Measurements from ENCODE around the gene RGL4.

Gene RGL4

DNA sequence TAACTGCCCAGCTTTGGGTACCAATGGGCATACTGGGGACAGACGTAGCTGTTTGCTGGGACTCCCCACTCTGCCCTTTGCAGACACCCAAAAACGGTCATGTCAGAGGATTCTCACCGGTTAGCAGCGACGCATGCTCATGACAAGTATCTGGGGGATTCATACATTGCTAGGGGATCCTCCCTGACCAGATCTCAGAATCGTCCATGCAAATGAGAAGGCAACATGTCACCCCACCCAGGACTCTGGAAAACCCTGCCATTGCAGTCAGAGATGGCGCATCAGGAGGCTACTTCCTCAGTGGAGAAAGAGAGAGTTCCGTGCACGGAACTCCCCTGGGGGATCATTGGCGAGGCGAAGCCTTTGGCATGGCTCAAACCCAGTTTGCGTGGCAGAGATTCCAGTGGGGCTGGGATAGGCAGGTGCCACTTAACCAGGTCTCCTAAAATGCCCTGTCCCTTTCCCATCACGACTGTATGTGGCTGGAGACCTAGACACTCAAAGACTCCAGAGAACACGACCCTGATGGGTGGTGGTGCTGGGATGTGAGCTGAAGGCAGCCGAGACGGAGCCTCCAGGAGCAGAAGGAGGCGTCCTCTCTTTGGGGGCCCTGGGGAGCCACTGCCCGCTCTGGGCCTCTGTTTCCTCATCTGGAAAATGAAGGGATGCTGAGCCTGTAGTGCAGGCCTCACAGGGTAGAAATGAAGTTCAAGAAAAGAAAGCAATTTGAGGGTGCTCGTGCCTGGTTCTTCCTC, 4.9 kb downstream of the RGL4 start:
- H3K27me3 Mint-ChIP-seq = no peaks in the 10 kb centered on the region
- H3K9me3 Mint-ChIP-seq = no peaks in the 10 kb centered on the region
- peaks cover 20% of the 10 kb centered on the region for H3K36me3 Mint-ChIP-seq (ENCODE audit: insufficient read depth)
- DNase-seq (ENCODE audit: low spot score in 2 of 2) = no peak
- peaks cover 33% of the 10 kb centered on the region for H3K4me1 Mint-ChIP-seq
- peak overlapping the region; percentile 100 for H3K27ac Mint-ChIP-seq (ENCODE audit: low read depth)
- H3K4me3 Mint-ChIP-seq = peak overlapping the region; percentile 93
- no peak for ATAC-seq (replicated peaks; ENCODE audit: extremely low read depth, poor library complexity, severe bottlenecking)

DNA sequence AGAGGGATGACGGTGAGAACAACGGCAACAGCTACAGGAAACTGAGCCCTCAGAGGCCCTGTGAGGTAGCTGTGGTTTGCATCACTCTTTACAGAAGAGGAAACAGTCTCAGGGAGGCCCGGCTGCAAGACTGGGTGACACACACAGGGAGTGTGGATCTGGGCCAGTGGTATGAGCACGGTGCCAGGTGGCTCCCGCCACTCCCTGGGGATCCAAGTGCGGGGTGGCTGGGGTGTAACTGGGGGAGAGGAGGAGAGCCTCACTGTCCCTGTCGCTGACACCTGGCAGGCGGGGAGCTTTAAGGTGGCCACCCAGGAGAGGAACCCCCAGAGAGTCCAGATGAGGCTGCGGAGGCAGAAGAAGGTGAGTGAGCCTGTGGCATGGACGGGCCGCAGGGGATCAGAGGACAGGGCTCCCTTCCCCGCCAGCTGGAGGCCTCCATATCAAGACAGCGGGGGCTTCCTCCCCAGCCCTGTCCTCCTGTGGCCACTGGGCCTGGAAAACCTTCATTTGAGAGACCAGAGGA, 5.6 kb downstream of the RGL4 start:
- ATAC-seq (replicated peaks; ENCODE audit: extremely low read depth, poor library complexity, severe bottlenecking) = peak; percentile 100
- Mint-ChIP-seq H3K27me3 (no peaks in the 10 kb centered on the region), H3K36me3 (ENCODE audit: insufficient read depth) (peaks cover 21% of the 10 kb centered on the region), H3K4me1 (peaks cover 35% of the 10 kb centered on the region), H3K4me3 (peak overlapping the region; percentile 93), H3K27ac (ENCODE audit: low read depth) (peak overlapping the region; percentile 100), H3K9me3 (no peaks in the 10 kb centered on the region)
- peak; percentile 58 to 76 for DNase-seq (ENCODE audit: low spot score in 2 of 2)

DNA sequence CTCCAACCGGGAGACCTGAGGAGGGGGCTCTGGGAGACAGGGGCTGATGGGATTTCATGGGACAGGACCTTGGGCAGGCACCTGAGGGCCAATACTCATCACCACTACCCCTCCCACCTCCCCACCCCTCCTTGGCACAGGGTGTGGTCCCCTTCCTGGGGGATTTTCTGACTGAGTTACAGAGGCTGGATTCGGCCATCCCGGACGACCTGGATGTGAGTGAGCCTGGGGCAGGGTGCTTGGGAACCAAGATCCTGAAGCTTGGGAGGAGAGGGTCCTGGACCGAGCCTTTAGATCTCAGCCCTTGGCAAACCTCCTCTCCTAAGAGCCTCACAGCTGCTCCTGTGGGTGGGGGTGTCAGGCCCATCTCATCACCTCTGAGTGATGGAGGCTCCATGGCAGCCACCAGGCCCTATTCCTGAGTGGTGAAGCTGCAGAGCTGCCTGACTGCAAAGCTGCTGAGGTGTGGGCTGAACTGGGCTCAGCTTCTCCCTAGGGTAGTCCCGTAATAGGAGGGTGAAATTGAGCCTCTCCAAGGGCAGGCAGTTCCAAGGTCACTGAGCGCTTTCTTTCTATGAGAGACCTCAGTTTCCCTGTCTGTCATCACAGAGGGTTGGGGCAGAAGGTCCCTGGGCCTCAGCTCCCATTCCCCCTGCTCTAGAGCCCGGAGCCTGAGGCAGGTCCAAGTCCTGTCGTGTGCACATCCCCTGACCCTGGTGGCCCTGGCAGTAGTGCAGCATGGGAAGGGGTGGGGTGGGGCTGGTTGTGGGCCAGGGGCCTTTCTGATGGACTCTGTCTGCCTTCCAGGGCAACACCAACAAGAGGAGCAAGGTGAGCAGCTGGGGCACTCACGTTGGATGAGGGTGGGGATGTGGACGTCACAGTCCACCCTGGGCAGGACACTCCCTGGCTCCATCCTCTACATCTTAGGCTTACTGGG, 6.5 kb downstream of the RGL4 start:
- no peaks in the 10 kb centered on the region for H3K27me3 Mint-ChIP-seq
- no peak for DNase-seq (ENCODE audit: low spot score in 2 of 2)
- peak overlapping the region; percentile 100 for H3K27ac Mint-ChIP-seq (ENCODE audit: low read depth)
- ATAC-seq (replicated peaks; ENCODE audit: extremely low read depth, poor library complexity, severe bottlenecking) = no peak
- H3K36me3 Mint-ChIP-seq (ENCODE audit: insufficient read depth) = peaks cover 25% of the 10 kb centered on the region
- H3K9me3 Mint-ChIP-seq = no peaks in the 10 kb centered on the region
- H3K4me3 Mint-ChIP-seq = peak overlapping the region; percentile 93
- peaks cover 44% of the 10 kb centered on the region for H3K4me1 Mint-ChIP-seq

- Mint-ChIP-seq H3K9me3 (no peaks in the 10 kb centered on the region), H3K27ac (ENCODE audit: low read depth) (peak overlapping the region; percentile 100), H3K27me3 (no peaks in the 10 kb centered on the region), H3K4me3 (peak overlapping the region; percentile 93), H3K36me3 (ENCODE audit: insufficient read depth) (peaks cover 30% of the 10 kb centered on the region), H3K4me1 (peaks cover 50% of the 10 kb centered on the region)
- no peak for DNase-seq (ENCODE audit: low spot score in 2 of 2)
- ATAC-seq (replicated peaks; ENCODE audit: extremely low read depth, poor library complexity, severe bottlenecking) = no peak
Observed at GRCh38 chr22:23698094-23698493, 7.3 kb downstream of the RGL4 start.

GRCh38 chr22:23698673-23699235, 7.9 kb downstream of the RGL4 start:
- DNase-seq (ENCODE audit: low spot score in 2 of 2) = no peak
- H3K36me3 Mint-ChIP-seq (ENCODE audit: insufficient read depth) = peaks cover 35% of the 10 kb centered on the region
- H3K27me3 Mint-ChIP-seq = no peaks in the 10 kb centered on the region
- H3K4me3 Mint-ChIP-seq = peak overlapping the region; percentile 93
- H3K27ac Mint-ChIP-seq (ENCODE audit: low read depth) = peak overlapping the region; percentile 100
- peaks cover 57% of the 10 kb centered on the region for H3K4me1 Mint-ChIP-seq
- no peak for ATAC-seq (replicated peaks; ENCODE audit: extremely low read depth, poor library complexity, severe bottlenecking)
- H3K9me3 Mint-ChIP-seq = no peaks in the 10 kb centered on the region

DNA sequence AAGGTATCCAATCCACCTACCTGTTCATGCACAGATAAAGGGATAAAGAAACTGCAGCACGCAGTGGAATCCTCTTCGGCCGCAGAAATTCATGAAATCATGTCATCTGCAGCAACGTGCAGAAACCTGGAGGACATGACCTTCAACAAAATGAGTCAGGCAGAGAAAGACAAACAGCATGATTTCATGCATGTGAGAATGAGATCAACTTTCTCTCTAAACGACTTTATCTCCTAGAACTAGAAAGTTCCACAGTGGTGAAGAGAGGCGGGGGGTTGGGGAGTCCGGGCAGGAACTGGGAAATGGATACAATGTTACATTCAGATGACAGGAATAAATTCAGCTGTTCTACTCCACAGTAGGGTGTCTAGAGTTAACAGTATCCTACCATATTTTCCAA, 9.9 kb downstream of the RGL4 start:
- no peaks in the 10 kb centered on the region for H3K9me3 Mint-ChIP-seq
- peaks cover 65% of the 10 kb centered on the region for H3K4me1 Mint-ChIP-seq
- H3K4me3 Mint-ChIP-seq = no peak overlapping the region
- no peaks in the 10 kb centered on the region for H3K27me3 Mint-ChIP-seq
- no peak for DNase-seq (ENCODE audit: low spot score in 2 of 2)
- peaks cover 39% of the 10 kb centered on the region for H3K36me3 Mint-ChIP-seq (ENCODE audit: insufficient read depth)
- ATAC-seq (replicated peaks; ENCODE audit: extremely low read depth, poor library complexity, severe bottlenecking) = no peak
- H3K27ac Mint-ChIP-seq (ENCODE audit: low read depth) = no peak overlapping the region

GRCh38 chr22:23704062-23704461, 13.2 kb downstream of the RGL4 start:
- H3K27me3 Mint-ChIP-seq = no peaks in the 10 kb centered on the region
- no peak for DNase-seq (ENCODE audit: low spot score in 2 of 2)
- peak overlapping the region; percentile 6 for H3K27ac Mint-ChIP-seq (ENCODE audit: low read depth)
- no peaks in the 10 kb centered on the region for H3K9me3 Mint-ChIP-seq
- no peak overlapping the region for H3K4me3 Mint-ChIP-seq
- peaks cover 50% of the 10 kb centered on the region for H3K36me3 Mint-ChIP-seq (ENCODE audit: insufficient read depth)
- no peak for ATAC-seq (replicated peaks; ENCODE audit: extremely low read depth, poor library complexity, severe bottlenecking)
- peaks cover 77% of the 10 kb centered on the region for H3K4me1 Mint-ChIP-seq

DNA sequence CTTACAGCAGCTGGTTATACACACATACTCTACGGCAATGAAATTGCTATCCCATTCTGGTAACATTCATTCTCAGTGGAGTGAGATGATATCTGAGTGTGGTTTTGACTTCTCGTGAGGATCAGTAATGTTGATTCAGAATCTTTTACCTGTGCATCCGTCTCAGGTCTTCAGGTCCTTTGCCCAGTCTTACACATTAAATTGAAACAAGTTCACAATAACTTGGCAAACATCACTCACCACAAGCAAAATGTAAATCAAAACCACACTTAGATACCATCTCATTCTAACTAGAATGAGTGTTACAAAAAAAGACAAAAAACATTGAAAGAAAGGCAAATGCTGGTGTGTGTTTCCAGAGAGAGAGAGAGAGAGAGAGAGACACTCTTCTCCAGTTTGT, 14.0 kb downstream of the RGL4 start:
- H3K4me3 Mint-ChIP-seq = peak overlapping the region; percentile 21
- ATAC-seq (replicated peaks; ENCODE audit: extremely low read depth, poor library complexity, severe bottlenecking) = peak; percentile 54
- no peaks in the 10 kb centered on the region for H3K27me3 Mint-ChIP-seq
- H3K4me1 Mint-ChIP-seq = peaks cover 82% of the 10 kb centered on the region
- no peaks in the 10 kb centered on the region for H3K9me3 Mint-ChIP-seq
- H3K27ac Mint-ChIP-seq (ENCODE audit: low read depth) = peak overlapping the region; percentile 79
- peaks cover 58% of the 10 kb centered on the region for H3K36me3 Mint-ChIP-seq (ENCODE audit: insufficient read depth)
- no peak for DNase-seq (ENCODE audit: low spot score in 2 of 2)

GRCh38 chr22:23705358-23705757, 14.5 kb downstream of the RGL4 start:
- no peak for DNase-seq (ENCODE audit: low spot score in 2 of 2)
- peaks cover 84% of the 10 kb centered on the region for H3K4me1 Mint-ChIP-seq

GRCh38 chr22:23708270-23708669, 17.5 kb downstream of the RGL4 start:
- DNase-seq (ENCODE audit: low spot score in 2 of 2) = no peak
- peaks cover 70% of the 10 kb centered on the region for H3K36me3 Mint-ChIP-seq (ENCODE audit: insufficient read depth)
- no peaks in the 10 kb centered on the region for H3K9me3 Mint-ChIP-seq
- peaks cover 73% of the 10 kb centered on the region for H3K4me1 Mint-ChIP-seq
- H3K27me3 Mint-ChIP-seq = no peaks in the 10 kb centered on the region
- H3K4me3 Mint-ChIP-seq = no peak overlapping the region
- peak overlapping the region; percentile 11 for H3K27ac Mint-ChIP-seq (ENCODE audit: low read depth)
- no peak for ATAC-seq (replicated peaks; ENCODE audit: extremely low read depth, poor library complexity, severe bottlenecking)

More at GRCh38 chr22:23705358-23705757, 14.5 kb downstream of the RGL4 start:
- peaks cover 63% of the 10 kb centered on the region for H3K36me3 Mint-ChIP-seq (ENCODE audit: insufficient read depth)
- no peaks in the 10 kb centered on the region for H3K27me3 Mint-ChIP-seq
- peak overlapping the region; percentile 21 for H3K4me3 Mint-ChIP-seq
- peak overlapping the region; percentile 79 for H3K27ac Mint-ChIP-seq (ENCODE audit: low read depth)
- peak; percentile 28 for ATAC-seq (replicated peaks; ENCODE audit: extremely low read depth, poor library complexity, severe bottlenecking)
- no peaks in the 10 kb centered on the region for H3K9me3 Mint-ChIP-seq

DNA sequence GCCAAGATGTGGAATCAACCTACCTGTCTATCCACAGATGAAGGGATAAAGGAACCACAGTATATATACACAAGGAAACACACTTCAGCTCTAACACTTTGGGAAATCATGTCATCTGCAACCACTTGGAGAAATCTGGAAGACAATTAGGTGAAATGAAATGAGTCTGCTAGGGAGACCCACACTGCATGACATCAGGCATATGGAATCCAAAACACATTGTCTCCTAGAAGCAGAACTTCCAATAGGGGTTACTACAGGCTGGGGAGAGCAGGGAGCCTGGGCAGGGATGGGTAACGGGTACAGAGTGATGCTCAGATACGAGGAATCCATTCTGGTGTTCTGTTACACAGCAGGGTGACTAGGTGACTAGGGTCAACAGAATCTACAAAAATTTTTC, 18.3 kb downstream of the RGL4 start:
- ATAC-seq (replicated peaks; ENCODE audit: extremely low read depth, poor library complexity, severe bottlenecking) = no peak
- no peak for DNase-seq (ENCODE audit: low spot score in 2 of 2)
- no peaks in the 10 kb centered on the region for H3K27me3 Mint-ChIP-seq
- no peak overlapping the region for H3K4me3 Mint-ChIP-seq
- peaks cover 68% of the 10 kb centered on the region for H3K36me3 Mint-ChIP-seq (ENCODE audit: insufficient read depth)
- H3K9me3 Mint-ChIP-seq = no peaks in the 10 kb centered on the region
- H3K4me1 Mint-ChIP-seq = peaks cover 70% of the 10 kb centered on the region
- H3K27ac Mint-ChIP-seq (ENCODE audit: low read depth) = no peak overlapping the region

GRCh38 chr22:23712256-23712655, 21.4 kb downstream of the RGL4 start:
- ATAC-seq (replicated peaks; ENCODE audit: extremely low read depth, poor library complexity, severe bottlenecking) = no peak

More at GRCh38 chr22:23712256-23712655, 21.4 kb downstream of the RGL4 start:
- DNase-seq (ENCODE audit: low spot score in 2 of 2) = no peak
- Mint-ChIP-seq H3K9me3 (no peaks in the 10 kb centered on the region), H3K4me3 (no peak overlapping the region), H3K36me3 (ENCODE audit: insufficient read depth) (peaks cover 57% of the 10 kb centered on the region), H3K27ac (ENCODE audit: low read depth) (no peak overlapping the region), H3K4me1 (peaks cover 47% of the 10 kb centered on the region), H3K27me3 (no peaks in the 10 kb centered on the region)
